GM12801 (cell line): ENCODE measurements around the gene DUSP5.

Experiments
- CTCF ChIP-seq: IDR thresholded peaks from one replicate; pipeline ENCODE4 v1.5.1; 2011; ENCODE audit warnings: control low read depth; ENCODE audit not compliant: insufficient read length; ENCODE audit errors: extremely low read depth

Gene DUSP5

DNA sequence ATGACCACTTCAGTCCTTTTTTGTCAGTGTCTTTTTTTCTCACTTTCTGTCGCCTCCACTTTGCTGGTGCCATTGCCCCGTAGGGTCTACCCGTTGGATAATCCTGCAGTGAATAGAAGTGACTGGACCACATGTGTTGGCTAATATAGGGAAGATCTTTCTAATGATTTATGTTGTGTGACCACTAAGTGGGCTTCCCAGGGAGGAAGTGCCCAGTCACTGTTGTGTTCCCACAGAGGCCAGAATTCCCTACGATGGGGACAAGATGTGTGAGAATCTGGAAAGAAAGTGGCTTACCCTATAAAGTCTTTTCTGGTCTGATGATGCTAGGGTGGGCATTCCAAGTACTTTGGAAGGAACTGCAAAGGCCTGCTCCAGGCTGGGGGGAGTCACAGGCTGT is 41.4 kb downstream of the DUSP5 start:
- TF ChIP-seq CTCF = no peak

DNA sequence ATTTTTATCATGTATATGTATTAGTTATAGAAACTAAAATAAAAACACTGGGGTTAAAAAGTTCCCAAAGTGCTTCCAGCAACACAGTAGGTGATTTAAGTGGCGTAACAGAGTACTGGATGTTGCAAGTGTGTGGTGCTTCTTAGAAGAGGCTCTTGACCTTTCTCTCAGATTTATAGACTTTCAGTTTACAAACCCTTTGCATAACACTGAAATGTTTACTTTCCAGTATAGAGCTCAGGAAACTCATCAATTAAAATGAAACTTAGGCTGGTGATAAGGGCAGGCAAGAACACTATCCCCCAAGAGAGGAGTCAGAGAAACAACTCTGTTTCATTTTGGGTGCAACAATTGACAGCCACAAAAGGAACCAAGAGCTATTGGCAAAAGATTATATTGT is 42.3 kb downstream of the DUSP5 start:
- no peak for TF ChIP-seq CTCF

- TF ChIP-seq CTCF = no peak
Observed at GRCh38 chr10:110544958-110545537, 47.3 kb downstream of the DUSP5 start.

DNA sequence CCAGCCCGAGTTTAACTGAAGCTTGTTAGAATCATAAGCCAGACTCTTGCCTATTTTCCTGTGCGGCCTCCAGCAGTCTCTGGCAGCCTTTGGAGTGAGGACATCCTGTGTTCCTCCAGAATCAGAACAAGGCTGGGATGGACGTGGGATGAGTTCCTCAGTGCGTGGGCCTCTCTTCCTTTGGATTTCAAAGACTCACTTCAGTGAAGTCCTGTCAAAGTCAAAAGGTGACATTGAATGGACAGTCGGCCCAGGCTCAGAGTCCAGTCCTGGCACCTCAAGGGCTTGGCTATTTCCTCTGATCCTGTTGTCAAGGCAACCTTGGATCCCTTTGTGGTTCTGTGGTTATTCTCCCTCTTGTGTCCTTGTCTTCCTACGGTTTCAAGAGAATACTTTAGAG is 48.4 kb downstream of the DUSP5 start:
- no peak for TF ChIP-seq CTCF

DNA sequence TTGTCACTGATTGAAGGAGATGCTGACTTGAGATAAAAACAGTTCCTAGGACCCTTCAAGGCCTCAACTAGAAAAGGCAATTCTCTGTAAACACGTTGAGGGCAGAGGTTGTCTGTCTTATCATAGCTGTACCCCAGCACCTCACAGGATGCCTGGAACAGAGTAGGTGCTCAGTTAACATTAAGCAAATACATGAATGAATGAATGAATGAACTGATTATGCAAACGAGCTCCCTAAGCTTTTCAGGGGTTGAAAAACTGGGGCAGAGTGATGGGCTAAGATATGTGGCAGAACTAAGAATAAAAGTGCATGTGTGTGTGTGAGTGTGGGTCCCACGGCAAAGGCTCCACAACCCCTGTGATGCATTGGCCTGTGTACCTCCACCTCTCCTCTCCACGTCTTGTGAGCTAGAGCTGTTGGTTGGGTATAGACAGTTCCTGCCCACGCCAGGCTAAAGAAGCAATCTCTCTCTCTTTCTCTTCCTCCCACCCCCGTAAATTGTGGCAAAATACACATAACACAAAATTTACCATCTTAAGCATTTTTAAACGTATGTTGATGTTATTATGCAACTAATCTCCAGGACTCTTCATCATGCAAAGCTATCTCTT is 48.9 kb downstream of the DUSP5 start:
- TF ChIP-seq CTCF = no peak

DNA sequence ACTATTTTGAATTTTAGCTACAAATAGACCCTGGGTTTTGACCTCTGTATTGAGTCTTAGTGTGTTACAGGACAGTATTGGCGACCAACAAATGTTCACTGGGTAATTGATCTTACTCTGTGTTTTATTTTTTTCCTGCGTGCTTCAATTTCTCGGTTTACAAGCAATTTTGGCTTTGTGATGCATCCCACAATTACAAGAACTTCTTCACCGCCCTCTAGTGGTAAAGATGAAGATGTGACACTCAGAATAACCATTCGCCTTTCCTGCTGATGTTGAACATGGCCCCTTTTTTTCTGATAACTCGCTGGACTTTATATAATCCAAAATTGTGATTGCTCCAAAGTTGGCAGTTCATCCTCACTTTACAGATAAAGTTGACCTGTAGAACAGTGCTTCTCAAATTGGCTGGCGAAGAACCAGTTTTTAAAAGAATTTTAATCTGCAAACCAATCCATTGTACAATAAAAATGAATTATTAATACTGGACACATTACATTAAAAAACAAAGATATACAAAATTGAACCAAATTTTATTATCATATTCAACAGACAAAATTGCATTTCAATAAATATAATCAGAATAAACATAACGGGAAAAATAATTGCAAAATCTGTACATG is 49.5 kb downstream of the DUSP5 start:
- TF ChIP-seq CTCF = no peak

DNA sequence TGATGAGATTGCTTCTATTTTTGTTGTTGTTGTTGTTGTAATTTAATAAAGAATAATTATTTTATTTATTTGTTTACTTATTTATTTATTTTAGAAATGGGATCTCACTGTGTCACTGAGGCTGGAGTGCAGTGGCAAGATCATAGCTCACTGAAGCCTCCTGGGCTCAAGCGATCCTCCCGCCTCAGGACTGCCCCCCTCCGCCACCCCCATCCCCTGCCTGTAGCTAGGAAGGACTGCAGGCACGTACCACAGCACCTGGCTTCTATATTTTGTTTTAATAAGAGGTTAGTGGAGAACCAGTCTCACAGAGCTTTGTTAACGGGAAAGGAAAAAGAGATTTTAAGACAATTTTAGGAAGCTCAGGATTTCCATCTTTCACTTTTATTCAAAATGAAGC is 50.3 kb downstream of the DUSP5 start:
- no peak for TF ChIP-seq CTCF
